CD1c-positive myeloid dendritic cell (primary cell): ENCODE measurements around the gene RTP3.
"Not testable (repeated sequence)": the region's sequence is repeated elsewhere in the genome, so short reads cannot be mapped to it uniquely, and the experiment has no call there.

ENCODE experiments used
- DNase-seq: peaks from one replicate; pipeline ENCODE4 v3.0.0-alpha.2; 2016; ENCODE audit errors: extremely low spot score

The RTP3 gene

DNA sequence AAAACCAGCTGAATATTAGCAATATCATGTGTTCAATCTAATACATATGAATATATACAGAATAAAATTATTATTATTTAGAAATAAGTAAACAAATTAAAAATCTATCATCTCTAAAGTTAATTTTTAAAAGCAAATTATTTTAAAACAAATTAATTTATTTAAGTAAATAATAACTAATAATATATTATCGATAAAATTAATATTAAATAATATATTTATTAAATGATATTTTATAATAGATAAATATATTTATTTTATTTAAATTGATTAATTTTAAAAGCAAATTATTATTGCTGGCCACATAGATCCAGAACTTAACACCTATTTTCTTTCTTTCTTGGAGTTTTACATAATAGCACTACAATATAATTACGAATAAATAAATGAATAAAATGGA lies 22.2 kb downstream of the RTP3 start:
- no peak for DNase-seq

DNA sequence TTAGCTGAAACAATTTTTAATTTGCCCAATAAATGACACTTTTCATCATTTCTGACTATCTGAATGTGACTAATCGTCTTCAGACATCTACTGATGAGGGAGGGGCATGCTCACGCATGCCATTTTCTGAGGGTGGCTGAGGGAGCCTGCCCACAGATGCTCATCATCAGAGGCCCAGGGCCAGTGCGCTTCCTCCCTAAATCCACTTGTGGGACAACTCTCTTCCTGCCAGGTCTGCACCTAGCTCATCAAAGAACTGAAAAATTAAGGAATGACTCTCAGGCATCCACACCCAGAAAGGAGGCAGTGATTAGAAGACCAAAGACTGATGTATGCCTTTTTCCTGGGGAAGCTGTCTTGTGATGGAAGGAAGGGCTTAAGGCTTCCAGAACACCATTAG lies 22.8 kb downstream of the RTP3 start:
- no peak for DNase-seq

- DNase-seq = no peak
These were observed 23.3 kb downstream of the RTP3 start for GRCh38 chr3:46521096-46521495.

DNA sequence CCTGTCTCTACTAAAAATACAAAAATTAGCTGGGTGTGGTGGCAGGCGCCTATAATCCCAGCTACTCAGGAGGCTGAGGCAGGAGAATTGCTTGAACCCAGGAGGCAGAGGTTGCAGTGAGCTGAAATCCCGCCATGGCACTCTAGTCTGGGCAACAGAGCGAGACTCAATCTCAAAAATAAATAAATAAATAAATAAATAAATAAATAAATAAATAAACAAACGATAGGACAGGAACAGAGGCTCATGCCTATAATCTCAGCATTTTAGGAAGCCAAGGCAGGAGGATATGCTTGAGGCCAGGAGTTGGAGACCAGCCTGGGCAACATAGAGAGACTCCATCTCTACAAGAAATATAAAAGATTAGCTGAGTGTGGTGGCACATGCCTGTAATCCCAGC lies 24.4 kb downstream of the RTP3 start:
- not testable (repeated sequence) for DNase-seq

DNA sequence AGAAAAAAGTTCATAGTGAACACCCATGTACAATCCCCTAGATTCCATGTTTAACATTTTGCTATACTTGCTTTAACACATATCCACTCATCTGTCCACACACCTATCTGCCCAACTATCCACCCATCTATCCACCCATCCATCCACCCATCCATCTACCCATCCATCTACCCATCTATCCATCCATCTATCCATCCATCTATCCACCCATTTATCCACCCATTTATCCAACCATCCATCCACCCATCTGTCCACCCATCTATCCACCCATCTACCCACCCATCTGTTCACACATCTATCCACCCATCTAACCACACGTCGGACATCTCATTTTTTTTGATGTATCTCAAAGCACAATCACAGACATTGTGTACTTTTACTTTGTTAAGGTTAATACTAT lies 25.8 kb downstream of the RTP3 start:
- no peak for DNase-seq

DNA sequence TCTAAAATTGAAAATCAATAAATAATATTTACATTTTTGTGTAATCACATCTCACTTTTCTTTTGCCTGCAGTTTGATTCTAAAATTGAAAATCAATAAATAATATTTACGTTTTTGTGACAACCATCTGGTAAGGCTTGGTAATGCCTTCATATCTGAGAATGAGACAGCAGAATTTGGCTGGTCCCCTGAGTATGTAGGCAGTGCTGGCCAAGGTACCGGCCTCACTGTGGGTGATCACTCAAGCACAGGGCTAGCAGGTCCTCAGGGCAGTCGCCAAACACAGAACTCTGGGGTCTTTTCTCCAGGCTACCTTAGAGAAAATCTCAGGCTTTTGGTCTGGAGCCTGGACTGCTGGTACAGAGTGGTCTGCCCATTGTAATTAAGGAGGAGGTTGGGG lies 26.2 kb downstream of the RTP3 start:
- DNase-seq = no peak

GRCh38 chr3:46524832-46525231 lies 27.1 kb downstream of the RTP3 start:
- no peak for DNase-seq

DNA sequence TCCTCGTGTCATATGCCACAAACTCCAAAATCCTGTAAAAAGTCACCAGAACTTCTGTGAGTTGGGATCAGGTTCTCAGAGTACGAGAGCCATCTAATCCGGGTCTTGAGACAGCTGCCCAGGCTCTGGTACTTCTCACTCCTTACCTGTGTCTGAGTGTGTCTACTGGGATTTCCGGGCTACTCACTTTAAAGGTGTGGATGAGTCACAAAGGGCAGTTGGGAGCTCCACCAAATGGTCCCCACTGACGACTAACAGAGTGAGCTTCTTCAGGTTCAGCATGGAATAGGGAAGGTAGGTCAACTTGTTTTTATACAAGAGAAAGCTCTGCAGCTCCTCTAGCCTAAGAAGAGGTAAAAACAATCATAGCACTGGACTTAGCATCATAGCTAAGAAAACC lies 29.5 kb downstream of the RTP3 start:
- DNase-seq = no peak

GRCh38 chr3:46533091-46533490 lies 35.3 kb downstream of the RTP3 start:
- no peak for DNase-seq

- no peak for DNase-seq
These were observed 38.0 kb downstream of the RTP3 start for GRCh38 chr3:46535746-46536145.

DNA sequence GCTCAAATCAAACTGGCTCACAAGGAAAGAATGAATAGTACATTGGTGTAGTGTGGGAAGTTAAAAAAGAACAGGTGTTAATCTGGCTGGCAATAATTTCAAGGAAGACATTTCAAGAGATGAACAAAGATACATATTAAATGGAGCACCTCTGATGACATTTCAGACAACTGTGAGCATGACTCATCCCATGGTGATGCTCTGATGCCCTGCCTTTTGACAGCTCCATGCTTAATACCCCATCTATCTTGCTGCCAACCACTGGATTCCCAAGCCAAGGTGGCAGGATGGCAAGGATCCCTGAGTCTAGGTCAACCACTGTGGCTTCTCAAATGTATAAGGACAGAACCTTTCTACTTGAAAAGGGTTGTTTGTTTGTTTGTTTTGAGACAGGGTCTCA lies 39.0 kb downstream of the RTP3 start:
- DNase-seq = no peak

DNA sequence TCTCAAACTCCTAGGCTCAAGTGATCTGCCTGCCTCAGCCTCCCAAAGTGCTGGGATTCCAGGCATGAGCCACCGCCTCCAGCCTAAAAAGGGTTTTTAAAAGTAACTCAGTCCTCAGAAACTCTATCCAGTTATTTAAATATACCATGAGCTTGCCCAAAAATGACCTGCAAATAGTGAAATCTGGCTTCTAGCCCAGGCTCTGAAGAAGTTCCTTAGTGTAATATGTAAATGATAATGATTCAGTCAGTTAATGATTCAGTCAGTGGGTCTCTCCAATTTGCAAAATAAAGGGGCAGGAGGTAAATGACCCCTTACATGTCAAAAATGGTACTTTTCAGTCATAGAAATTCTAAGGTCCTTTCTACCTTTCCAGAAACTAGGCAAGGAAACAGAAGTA lies 39.5 kb downstream of the RTP3 start:
- DNase-seq = no peak

DNA sequence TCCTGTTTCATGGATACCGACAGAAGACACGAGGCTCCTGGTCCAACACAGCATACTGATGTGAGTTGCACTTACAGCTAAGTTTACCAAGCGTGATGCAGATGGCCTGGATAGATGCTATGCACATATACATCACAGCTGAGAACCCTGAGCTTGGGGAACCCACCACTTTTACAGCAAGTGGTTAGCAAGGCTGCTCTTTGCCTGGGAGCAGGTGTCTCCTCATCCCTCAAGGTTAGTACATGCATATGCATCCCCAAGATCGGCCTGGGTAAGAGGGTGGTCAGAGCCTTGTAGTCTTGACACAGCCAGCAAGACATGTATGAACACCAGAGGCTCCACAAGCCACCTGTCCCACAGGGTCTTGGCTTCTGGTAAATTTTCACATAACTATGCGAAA lies 40.0 kb downstream of the RTP3 start:
- no peak for DNase-seq

DNA sequence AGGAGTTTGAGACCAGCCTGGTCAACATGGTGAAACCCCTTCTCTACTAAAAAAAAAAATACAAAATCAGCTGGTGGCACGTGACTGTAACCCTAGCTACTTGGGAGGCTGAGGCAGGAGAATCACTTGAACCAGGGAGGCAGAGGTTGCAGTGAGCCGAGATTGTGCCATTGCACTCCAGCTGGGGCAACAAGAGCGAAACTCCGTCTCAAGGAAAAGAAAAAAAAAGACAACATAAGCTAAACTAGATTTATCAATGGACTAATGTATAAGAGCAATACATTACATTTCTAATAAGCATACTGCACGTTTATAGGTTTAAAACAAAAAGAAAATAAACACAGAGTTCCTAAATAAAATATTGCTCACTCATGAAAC lies 40.6 kb downstream of the RTP3 start:
- not testable (repeated sequence) for DNase-seq

GRCh38 chr3:46538803-46539442 lies 41.1 kb downstream of the RTP3 start:
- DNase-seq = peak; percentile 81

DNA sequence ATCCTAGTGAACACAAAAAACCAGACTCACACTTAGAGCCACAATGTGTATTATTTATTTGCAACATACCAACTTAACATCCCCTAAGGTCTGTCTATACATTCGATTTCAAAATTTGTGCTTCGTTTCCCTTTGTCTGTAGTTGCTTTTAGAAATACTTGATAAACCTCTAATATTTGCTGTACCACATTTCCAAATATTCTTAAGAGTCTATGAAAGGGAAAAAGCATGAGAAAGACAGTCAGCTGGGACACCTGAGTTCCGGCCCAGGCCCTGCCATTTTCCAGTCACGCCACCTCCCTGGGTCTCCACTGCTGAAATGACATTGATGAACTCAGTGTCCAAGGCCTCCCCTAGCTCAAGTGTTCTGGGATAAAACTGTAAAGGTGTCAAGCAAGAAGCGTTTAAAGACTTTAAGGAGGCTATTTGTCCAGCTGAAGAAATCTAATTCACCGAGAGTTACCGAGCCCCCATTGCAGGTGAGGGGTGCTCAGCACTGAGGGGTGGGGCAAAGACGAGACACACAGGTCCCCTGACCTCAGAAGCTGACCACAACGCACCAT lies 41.7 kb downstream of the RTP3 start:
- no peak for DNase-seq

- DNase-seq = no peak
These were observed 42.8 kb downstream of the RTP3 start for GRCh38 chr3:46540550-46540949.

DNA sequence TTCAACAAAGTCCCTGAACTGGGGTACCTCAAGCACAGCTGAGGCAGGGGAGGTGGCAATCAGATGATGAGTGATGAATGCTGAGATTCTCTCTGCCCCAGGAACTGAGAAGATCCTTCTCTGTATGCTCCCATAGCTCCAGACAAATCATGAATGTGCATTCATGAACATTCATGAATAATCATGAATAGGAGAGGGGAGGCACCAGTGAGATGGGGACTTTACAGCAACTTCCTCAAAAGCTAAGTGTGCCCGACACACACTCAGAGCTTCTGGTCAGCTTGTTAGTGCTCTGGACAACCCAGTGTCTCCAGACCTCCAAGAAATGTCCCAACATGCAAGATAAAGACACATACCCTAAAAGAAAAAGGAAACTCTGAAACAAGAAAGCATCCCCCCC lies 44.1 kb downstream of the RTP3 start:
- DNase-seq = peak; percentile 24

DNA sequence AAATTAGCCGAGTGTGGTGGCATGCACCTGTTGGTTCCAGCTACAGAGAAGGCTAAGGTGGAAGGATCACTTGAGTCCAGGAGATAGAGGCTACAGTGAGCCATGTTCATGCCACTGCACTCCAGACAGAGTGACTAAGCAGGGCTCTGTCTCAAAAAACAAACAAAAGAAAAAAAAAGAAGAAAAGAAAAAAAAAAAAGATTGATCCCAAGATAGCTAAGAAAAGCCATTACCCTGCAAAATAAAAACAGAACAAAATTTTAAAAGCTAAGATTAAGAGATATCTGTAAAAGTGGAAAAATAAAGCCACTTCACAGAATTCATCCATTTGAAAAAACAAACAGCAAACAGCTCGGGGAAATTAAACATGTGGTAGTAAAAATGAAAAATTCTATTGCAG lies 44.6 kb downstream of the RTP3 start:
- no peak for DNase-seq

DNA sequence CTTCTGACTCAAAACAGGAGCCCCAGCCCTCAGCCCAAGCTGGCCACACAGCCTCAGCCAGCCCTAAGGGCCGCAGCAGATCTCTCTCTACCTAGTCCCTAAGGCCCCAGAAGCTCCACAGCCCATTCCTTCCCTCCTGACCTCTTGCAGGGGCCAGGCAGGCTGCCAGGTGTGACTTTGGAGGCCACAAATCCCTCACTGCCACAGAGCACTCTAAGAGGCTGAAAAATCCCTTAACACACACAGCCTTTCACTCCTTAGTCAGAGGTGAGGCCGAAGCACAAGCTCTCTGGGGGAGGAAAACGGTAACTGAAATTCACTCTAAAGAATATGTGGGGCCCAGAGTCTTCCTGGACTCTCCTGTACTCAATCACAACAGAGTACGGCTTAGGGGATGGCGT lies 45.0 kb downstream of the RTP3 start:
- DNase-seq = no peak

GRCh38 chr3:46544771-46545503 lies 47.2 kb downstream of the RTP3 start:
- DNase-seq = no peak

DNA sequence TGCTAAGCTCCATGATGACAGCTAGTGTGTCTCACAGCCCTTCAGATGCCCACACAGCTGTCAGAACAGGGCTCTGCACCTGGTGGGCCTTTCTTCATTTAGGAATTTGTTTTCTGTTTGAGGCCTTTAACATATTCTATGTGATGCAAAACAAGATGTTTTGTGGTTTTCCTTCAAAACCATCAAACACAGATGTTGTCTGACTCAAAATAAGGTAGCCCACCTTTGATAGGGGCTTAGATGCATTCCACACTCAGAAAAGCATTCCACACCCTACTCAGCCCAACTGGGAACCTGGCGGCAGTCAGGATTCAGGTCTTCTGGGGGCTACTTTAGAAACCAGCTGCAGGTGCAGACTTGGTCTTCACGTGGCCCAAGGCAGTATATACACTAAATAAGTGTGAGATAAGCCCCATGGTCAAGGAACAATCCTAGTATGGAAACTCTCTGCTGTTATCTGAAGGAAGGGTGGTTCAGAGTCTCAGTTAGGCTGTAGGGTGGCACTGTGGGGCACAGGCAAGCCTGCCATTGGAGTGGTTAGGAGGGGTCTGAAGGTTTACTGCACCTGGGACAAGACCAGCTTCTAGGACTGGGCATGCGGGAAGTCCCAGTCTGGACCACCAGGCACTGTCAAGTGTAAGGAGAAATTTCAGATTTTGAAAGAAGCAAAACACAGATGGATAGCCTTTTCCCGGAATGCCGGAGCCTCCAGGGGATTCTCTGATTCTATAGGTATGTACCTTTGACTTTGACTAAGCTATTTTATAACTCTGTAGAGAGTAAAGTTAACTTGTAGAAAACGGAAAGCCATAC lies 48.2 kb downstream of the RTP3 start:
- DNase-seq = no peak
